Natural killer cell (primary cell): ENCODE results near the gene HSP90AA1. TPM values are rescaled to one million over a fixed set of nuclear protein-coding genes. Genes with fewer than 3 reads are reported as not detected.
A peak's percentile ranks its signal among the peaks of the same experiment; 100 is the strongest.
"Not testable (repeated sequence)": the region's sequence is repeated elsewhere in the genome, so short reads cannot be mapped to it uniquely, and the experiment has no call there.

ENCODE experiments used
- ATAC-seq, 3 donors: fragments of 150-1000 bp in 2 of 3; fragments of 200-7000 bp in 1 of 3; cut with Tn5 transposase; 1 replicate in 1 of 3; 2 replicates in 2 of 3; pipeline ENCODE4 v1.10.0; 2021; ENCODE audit warnings: mild to moderate bottlenecking in 2 of 3, moderate library complexity in 2 of 3
- DNase-seq, 2 donors: peaks; one replicate each; pipeline versions ENCODE4 v3.0.0 to v3.0.0-alpha.2; 2013 to 2021; ENCODE audit warnings: mixed read lengths in 1 of 2
- H3K27ac ChIP-seq: one replicate; pipeline ENCODE4 v1.5.1; 2013; ENCODE audit warnings: mild to moderate bottlenecking, low read length
- H3K27me3 ChIP-seq: one replicate; pipeline ENCODE4 v1.6.1; 2013; ENCODE audit warnings: low read length; ENCODE audit not compliant: control insufficient read depth, insufficient read depth
- H3K36me3 ChIP-seq: one replicate; pipeline ENCODE4 v1.6.1; 2013; ENCODE audit warnings: low read length; ENCODE audit not compliant: control insufficient read depth, insufficient read depth
- H3K4me1 ChIP-seq: one replicate; pipeline ENCODE4 v1.6.1; 2013; ENCODE audit warnings: low read length; ENCODE audit not compliant: control insufficient read depth, insufficient read depth
- H3K4me3 ChIP-seq: one replicate; pipeline ENCODE4 v1.5.1; 2013; ENCODE audit warnings: low read length
- H3K9me3 ChIP-seq: one replicate; pipeline ENCODE4 v1.6.1; 2013; ENCODE audit warnings: low read length; ENCODE audit not compliant: control insufficient read depth, insufficient read depth
- H3K27ac Mint-ChIP-seq, 2 donors: one replicate each; pipeline ENCODE4 v1.8.0; 2022; ENCODE audit warnings: mild to moderate bottlenecking in 2 of 2, mixed read lengths in 2 of 2, moderate library complexity in 1 of 2
- H3K27me3 Mint-ChIP-seq, 2 donors: one replicate each; pipeline ENCODE4 v1.8.0; 2022; ENCODE audit warnings: low read depth in 2 of 2, mixed read lengths in 2 of 2
- H3K36me3 Mint-ChIP-seq: one replicate; pipeline ENCODE4 v1.8.0; 2022; ENCODE audit warnings: mixed read lengths
- H3K4me1 Mint-ChIP-seq, 2 donors: one replicate each; pipeline ENCODE4 v1.8.0; 2022; ENCODE audit warnings: mixed read lengths in 2 of 2
- H3K4me3 Mint-ChIP-seq: one replicate; pipeline ENCODE4 v1.8.0; 2022; ENCODE audit warnings: mild to moderate bottlenecking, moderate library complexity, mixed read lengths
- H3K9me3 Mint-ChIP-seq, 2 donors: one replicate each; pipeline ENCODE4 v1.8.0; 2022; ENCODE audit warnings: mixed read lengths in 2 of 2
- CTCF ChIP-seq: fragments of 200-600 bp; IDR thresholded peaks from one replicate; pipeline ENCODE4 v1.8.0; 2022; ENCODE audit warnings: antibody characterized with exemption
- WGBS: methylation state at CpG from one replicate; pipeline ENCODE4 v1.1.7; 2013; ENCODE audit warnings: missing lambda C conversion rate; ENCODE audit not compliant: insufficient coverage; 5-methylcytosine and 5-hydroxymethylcytosine counted together
- intact Hi-C: fragments of 100-400 bp; cut with micrococcal nuclease; formaldehyde crosslinking; loops from one replicate; pipeline ENCODE4 v1.14.2; 2022
- total RNA-seq, 4 donors: library from RNA; stranded (reverse); fragments of 120-200 nt in 1 of 4; gene quantifications; one replicate each; pipeline versions ENCODE4 v1.2.3 to v1.2.4, GENCODE V29; 2013 to 2022

Gene HSP90AA1
- total RNA-seq, 3 donors from 2014 or later (not counting 1 experiment from before 2014, with no cell fraction given) = 470 to 665 (median 663) TPM

GRCh38 chr14:102085948-102086708, 716 bp downstream of the HSP90AA1 start:
- H3K27me3 Mint-ChIP-seq = no peaks in the 10 kb centered on the region
- ATAC-seq = peak; percentile 50 to 69 (median 55)
- peak; percentile 70 to 89 for DNase-seq
- no peak for TF ChIP-seq CTCF
- Histone ChIP-seq H3K27me3 (no peaks in the 10 kb centered on the region), H3K36me3 (peaks cover 46% of the 10 kb centered on the region), H3K27ac (peak overlapping the region; percentile 99), H3K9me3 (no peaks in the 10 kb centered on the region), H3K4me3 (peak overlapping the region; percentile 38), H3K4me1 (peaks cover 30% of the 10 kb centered on the region)
- peak overlapping the region; percentile 37 to 95 for H3K27ac Mint-ChIP-seq
- H3K4me1 Mint-ChIP-seq = peaks cover 63% of the 10 kb centered on the region in 2 donors
- H3K4me3 Mint-ChIP-seq = peak overlapping the region; percentile 95
- peaks cover 27% of the 10 kb centered on the region for H3K36me3 Mint-ChIP-seq
- no peaks in the 10 kb centered on the region for H3K9me3 Mint-ChIP-seq
- WGBS = 2% methylated on average over 46 of the region's 49 CpGs
- intact Hi-C loops = loop anchor here (10.0 kb wide), 1 partner anchor 261 kb away; no protein-coding TSS in a partner anchor

GRCh38 chr14:102085488-102085887, 1.4 kb downstream of the HSP90AA1 start:
- H3K4me3 Mint-ChIP-seq = peak overlapping the region; percentile 95
- ATAC-seq (no peak), DNase-seq (peak in 1 of 2 donors; percentile 34)
- no peaks in the 10 kb centered on the region for H3K9me3 Mint-ChIP-seq
- no peaks in the 10 kb centered on the region for H3K27me3 Mint-ChIP-seq
- H3K4me1 Mint-ChIP-seq = peaks cover 67 to 69% of the 10 kb centered on the region in 2 donors
- H3K27ac Mint-ChIP-seq = peak overlapping the region; percentile 37 to 95
- H3K27ac ChIP-seq = peak overlapping the region; percentile 99
- peaks cover 53% of the 10 kb centered on the region for H3K36me3 ChIP-seq
- TF ChIP-seq CTCF = no peak
- H3K36me3 Mint-ChIP-seq = peaks cover 27% of the 10 kb centered on the region
- peak overlapping the region; percentile 38 for H3K4me3 ChIP-seq
- no peaks in the 10 kb centered on the region for H3K27me3 ChIP-seq
- intact Hi-C loops = loop anchor here (10.0 kb wide), 1 partner anchor 261 kb away; no protein-coding TSS in a partner anchor
- WGBS = 58% methylated on average over 10 of the region's 10 CpGs
- H3K9me3 ChIP-seq = no peaks in the 10 kb centered on the region
- peaks cover 30% of the 10 kb centered on the region for H3K4me1 ChIP-seq

GRCh38 chr14:102084931-102085330, 1.9 kb downstream of the HSP90AA1 start:
- no peaks in the 10 kb centered on the region for H3K9me3 Mint-ChIP-seq
- Histone ChIP-seq H3K36me3 (peaks cover 58% of the 10 kb centered on the region), H3K9me3 (no peaks in the 10 kb centered on the region), H3K4me1 (peaks cover 30% of the 10 kb centered on the region), H3K27ac (no peak overlapping the region), H3K27me3 (no peaks in the 10 kb centered on the region), H3K4me3 (no peak overlapping the region)
- 83% methylated on average over 5 of the region's 6 CpGs for WGBS
- ATAC-seq = no peak
- H3K27ac Mint-ChIP-seq = peak overlapping the region; percentile 37 to 95
- peak overlapping the region; percentile 95 for H3K4me3 Mint-ChIP-seq
- TF ChIP-seq CTCF = no peak
- intact Hi-C loops = loop anchor here (10.0 kb wide), 1 partner anchor 260 kb away; no protein-coding TSS in a partner anchor
- H3K27me3 Mint-ChIP-seq = no peaks in the 10 kb centered on the region
- H3K4me1 Mint-ChIP-seq = peaks cover 62 to 69% of the 10 kb centered on the region in 2 donors
- DNase-seq = no peak
- H3K36me3 Mint-ChIP-seq = peaks cover 27% of the 10 kb centered on the region

GRCh38 chr14:102084522-102084921, 2.3 kb downstream of the HSP90AA1 start:
- not testable (repeated sequence) for H3K27me3 Mint-ChIP-seq, H3K4me3 ChIP-seq, DNase-seq, ATAC-seq, H3K27me3 ChIP-seq, H3K9me3 ChIP-seq, H3K9me3 Mint-ChIP-seq
- peak overlapping the region; percentile 37 to 95 for H3K27ac Mint-ChIP-seq
- Histone ChIP-seq H3K4me1 (peaks cover 30% of the 10 kb centered on the region), H3K27ac (peak overlapping the region; percentile 23), H3K36me3 (peaks cover 62% of the 10 kb centered on the region)
- H3K4me3 Mint-ChIP-seq = peak overlapping the region; percentile 95
- H3K4me1 Mint-ChIP-seq = peaks cover 57 to 64% of the 10 kb centered on the region in 2 donors
- H3K36me3 Mint-ChIP-seq = peaks cover 27% of the 10 kb centered on the region
- intact Hi-C loops = loop anchor here (10.0 kb wide), 1 partner anchor 260 kb away; no protein-coding TSS in a partner anchor
- 81% methylated on average over 5 of the region's 5 CpGs for WGBS
